MCF 10A (cell line): Measurements from ENCODE around the gene SDK2. TPM values are rescaled to one million over a fixed set of nuclear protein-coding genes. Genes with fewer than 3 reads are reported as not detected.

ENCODE experiments used
- BruUV-seq: library from RNA; stranded (reverse); fragments of 400-500 nt; replicated peaks from 2 replicates; lab custom pipeline; 2021; lab: Mats Ljungman, UMichigan
- CTCF ChIA-PET: fragments of 300-600 bp; sonication (Branson Sonifier 250); formaldehyde crosslinking; extraction: SDS; loops from one replicate; lab custom pipeline; 2021; ENCODE audit warnings: antibody characterized with exemption, inconsistent platforms; lab: Yijun Ruan, JAX
- POLR2A ChIA-PET: fragments of 300-600, 350-650 bp; sonication (Branson Sonifier 250); formaldehyde crosslinking; extraction: SDS; loops from one replicate; lab custom pipeline; 2020; ENCODE audit warnings: antibody characterized with exemption, inconsistent platforms; lab: Yijun Ruan, JAX
- DNase-seq: peaks from one replicate; pipeline ENCODE4 v3.0.0-alpha.2; 2018; ENCODE audit not compliant: unreplicated experiment
- H3K27ac Mint-ChIP-seq: one replicate; pipeline ENCODE4 v1.8.0; 2022; ENCODE audit warnings: mild to moderate bottlenecking, low read depth, mixed read lengths; ENCODE audit not compliant: unreplicated experiment
- H3K27me3 Mint-ChIP-seq: one replicate; pipeline ENCODE4 v1.8.0; 2022; ENCODE audit warnings: mixed read lengths; ENCODE audit not compliant: insufficient read depth, unreplicated experiment
- H3K36me3 Mint-ChIP-seq: one replicate; pipeline ENCODE4 v1.8.0; 2022; ENCODE audit warnings: mild to moderate bottlenecking, moderate library complexity, mixed read lengths; ENCODE audit not compliant: insufficient read depth, unreplicated experiment
- H3K4me1 Mint-ChIP-seq: one replicate; pipeline ENCODE4 v1.8.0; 2022; ENCODE audit warnings: mixed read lengths; ENCODE audit not compliant: insufficient read depth, unreplicated experiment
- H3K4me3 Mint-ChIP-seq: one replicate; pipeline ENCODE4 v1.8.0; 2022; ENCODE audit warnings: mild to moderate bottlenecking, moderate library complexity, mixed read lengths; ENCODE audit not compliant: unreplicated experiment
- H3K9me3 Mint-ChIP-seq: one replicate; pipeline ENCODE4 v1.8.0; 2022; ENCODE audit warnings: mixed read lengths; ENCODE audit not compliant: unreplicated experiment
- CTCF ChIP-seq: fragments of 200-600 bp; IDR thresholded peaks from one replicate; pipeline ENCODE4 v1.8.0; 2022; ENCODE audit warnings: antibody characterized with exemption, mild to moderate bottlenecking; ENCODE audit not compliant: unreplicated experiment
- intact Hi-C: fragments of 100-400 bp; cut with micrococcal nuclease; formaldehyde crosslinking; loops from 2 replicates; pipeline ENCODE4 v1.14.1; 2022
- total RNA-seq: library from RNA; stranded (reverse); gene quantifications from 2 replicates; pipeline ENCODE4 v1.2.3, GENCODE V29; 2022

Gene SDK2
- total RNA-seq, 1 experiment from 2014 or later, result not detected

GRCh38 chr17:73658821-73659515 is 14.7 kb upstream of the SDK2 start:
- peaks cover 75% of the 10 kb centered on the region for H3K27me3 Mint-ChIP-seq

GRCh38 chr17:73657473-73658116 is 13.3 kb upstream of the SDK2 start:
- intact Hi-C loops, result loop anchor here (1.0 to 10.0 kb wide), 5 partner anchors 53 to 517 kb away; no protein-coding TSS in a partner anchor
- peak; percentile 64 for TF ChIP-seq CTCF
- peak; percentile 68 for DNase-seq

More at GRCh38 chr17:73658821-73659515, 14.7 kb upstream of the SDK2 start:
- BruUV-seq, result no TSS peak
- Mint-ChIP-seq H3K4me3 (no peak overlapping the region), H3K36me3 (no peaks in the 10 kb centered on the region), H3K4me1 (no peaks in the 10 kb centered on the region), H3K27ac (no peak overlapping the region), H3K9me3 (peaks cover 11% of the 10 kb centered on the region)
- DNase-seq, result no peak
- intact Hi-C loops, result loop anchor here (10.0 kb wide), 1 partner anchor 516 kb away; no protein-coding TSS in a partner anchor
- ChIA-PET CTCF (interaction anchor here (0.5 to 0.7 kb wide), 2 partner anchors 231 to 737 kb away, joined by 3 read pairs; no protein-coding TSS in a partner anchor), POLR2A (no interaction called here)
- TF ChIP-seq CTCF, result no peak

GRCh38 chr17:73654241-73654640 is 10.0 kb upstream of the SDK2 start:
- no peak for DNase-seq
- no peaks in the 10 kb centered on the region for H3K36me3 Mint-ChIP-seq
- H3K27me3 Mint-ChIP-seq, result peaks cover 74% of the 10 kb centered on the region
- ChIA-PET CTCF (no interaction called here), POLR2A (no interaction called here)
- no peaks in the 10 kb centered on the region for H3K4me1 Mint-ChIP-seq
- no peak overlapping the region for H3K4me3 Mint-ChIP-seq
- peaks cover 19% of the 10 kb centered on the region for H3K9me3 Mint-ChIP-seq
- intact Hi-C loops, result loop anchor here (10.0 kb wide), 1 partner anchor 521 kb away; no protein-coding TSS in a partner anchor
- no peak overlapping the region for H3K27ac Mint-ChIP-seq
- no peak for TF ChIP-seq CTCF
- no TSS peak for BruUV-seq

More at GRCh38 chr17:73657473-73658116, 13.3 kb upstream of the SDK2 start:
- Mint-ChIP-seq H3K4me1 (no peaks in the 10 kb centered on the region), H3K27me3 (peaks cover 79% of the 10 kb centered on the region), H3K27ac (no peak overlapping the region), H3K9me3 (peaks cover 19% of the 10 kb centered on the region), H3K4me3 (no peak overlapping the region), H3K36me3 (no peaks in the 10 kb centered on the region)
- ChIA-PET CTCF (interaction anchor here (0.7 kb wide), 1 partner anchor 20 kb away, joined by 3 read pairs; no protein-coding TSS in a partner anchor), POLR2A (no interaction called here)
- BruUV-seq, result no TSS peak

GRCh38 chr17:73653810-73654209 is 9.6 kb upstream of the SDK2 start:
- Mint-ChIP-seq H3K9me3 (peaks cover 19% of the 10 kb centered on the region), H3K27me3 (peaks cover 78% of the 10 kb centered on the region), H3K36me3 (no peaks in the 10 kb centered on the region), H3K4me3 (no peak overlapping the region), H3K4me1 (no peaks in the 10 kb centered on the region), H3K27ac (no peak overlapping the region)
- POLR2A ChIA-PET, result no interaction called here
- no peak for DNase-seq
- intact Hi-C loops, result loop anchor here (10.0 kb wide), 1 partner anchor 521 kb away; no protein-coding TSS in a partner anchor
- no TSS peak for BruUV-seq
- TF ChIP-seq CTCF, result no peak
- CTCF ChIA-PET, result no interaction called here
